AG09319 (cell line): ENCODE measurements around the gene ZFYVE9.

Experiments used
- DNase-seq: peaks from one replicate; pipeline ENCODE4 v3.0.0-alpha.2; 2010; ENCODE audit warnings: low read depth; ENCODE audit errors: extremely low read depth
- TF ChIP-seq, protein P1 (sequence below): IDR thresholded peaks from 2 replicates; pipeline ENCODE4 v1.5.1; 2011; ENCODE audit warnings: low read depth, mild to moderate bottlenecking, inconsistent platforms, low read length, moderate library complexity

The ZFYVE9 gene

DNA sequence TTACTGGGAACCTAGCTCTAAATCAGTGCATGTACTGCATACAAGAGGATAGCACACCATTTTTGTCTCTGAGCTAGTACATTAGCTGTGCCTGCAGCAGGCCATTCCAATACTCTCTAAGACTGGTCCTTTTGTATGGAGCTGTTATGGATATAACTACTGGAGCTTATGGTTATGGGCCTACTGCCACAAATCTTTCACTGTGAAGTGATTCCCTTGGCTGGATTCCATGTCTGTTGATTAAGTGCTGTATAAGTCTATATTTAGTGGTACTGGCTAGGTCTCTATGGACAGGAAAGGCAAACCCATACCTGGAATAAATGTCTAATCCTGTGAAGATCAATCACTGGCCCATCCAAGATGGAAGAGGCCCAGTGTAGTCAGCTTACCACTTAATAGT lies 12.0 kb downstream of the ZFYVE9 start:
- TF ChIP-seq, protein P1, sequence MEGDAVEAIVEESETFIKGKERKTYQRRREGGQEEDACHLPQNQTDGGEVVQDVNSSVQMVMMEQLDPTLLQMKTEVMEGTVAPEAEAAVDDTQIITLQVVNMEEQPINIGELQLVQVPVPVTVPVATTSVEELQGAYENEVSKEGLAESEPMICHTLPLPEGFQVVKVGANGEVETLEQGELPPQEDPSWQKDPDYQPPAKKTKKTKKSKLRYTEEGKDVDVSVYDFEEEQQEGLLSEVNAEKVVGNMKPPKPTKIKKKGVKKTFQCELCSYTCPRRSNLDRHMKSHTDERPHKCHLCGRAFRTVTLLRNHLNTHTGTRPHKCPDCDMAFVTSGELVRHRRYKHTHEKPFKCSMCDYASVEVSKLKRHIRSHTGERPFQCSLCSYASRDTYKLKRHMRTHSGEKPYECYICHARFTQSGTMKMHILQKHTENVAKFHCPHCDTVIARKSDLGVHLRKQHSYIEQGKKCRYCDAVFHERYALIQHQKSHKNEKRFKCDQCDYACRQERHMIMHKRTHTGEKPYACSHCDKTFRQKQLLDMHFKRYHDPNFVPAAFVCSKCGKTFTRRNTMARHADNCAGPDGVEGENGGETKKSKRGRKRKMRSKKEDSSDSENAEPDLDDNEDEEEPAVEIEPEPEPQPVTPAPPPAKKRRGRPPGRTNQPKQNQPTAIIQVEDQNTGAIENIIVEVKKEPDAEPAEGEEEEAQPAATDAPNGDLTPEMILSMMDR: no peak
- no peak for DNase-seq

DNA sequence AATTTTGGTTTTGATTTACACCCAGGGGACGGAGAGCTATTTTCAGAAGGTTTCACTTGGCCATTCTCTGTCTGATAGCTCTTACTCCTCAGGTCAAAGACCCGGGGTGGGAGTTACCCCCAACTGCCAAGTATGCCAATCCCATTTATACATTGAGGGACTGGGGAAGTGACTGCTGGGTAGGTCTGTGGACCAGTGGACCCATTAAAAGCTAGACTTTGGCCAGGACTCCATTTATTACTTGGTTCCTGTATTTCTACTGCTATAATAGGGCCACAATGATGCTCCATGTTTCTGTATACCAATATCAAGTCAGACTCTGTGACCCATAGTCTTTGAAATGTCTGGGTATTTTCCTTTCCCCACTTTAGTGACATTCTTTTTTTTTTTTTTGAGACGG lies 14.6 kb downstream of the ZFYVE9 start:
- no peak for DNase-seq
- TF ChIP-seq, protein P1: no peak

GRCh38 chr1:52157582-52157981 lies 15.7 kb downstream of the ZFYVE9 start:
- TF ChIP-seq, protein P1: no peak
- DNase-seq: no peak

- TF ChIP-seq, protein P1: no peak
- DNase-seq: no peak
These were observed 16.3 kb downstream of the ZFYVE9 start for GRCh38 chr1:52158218-52158617.

DNA sequence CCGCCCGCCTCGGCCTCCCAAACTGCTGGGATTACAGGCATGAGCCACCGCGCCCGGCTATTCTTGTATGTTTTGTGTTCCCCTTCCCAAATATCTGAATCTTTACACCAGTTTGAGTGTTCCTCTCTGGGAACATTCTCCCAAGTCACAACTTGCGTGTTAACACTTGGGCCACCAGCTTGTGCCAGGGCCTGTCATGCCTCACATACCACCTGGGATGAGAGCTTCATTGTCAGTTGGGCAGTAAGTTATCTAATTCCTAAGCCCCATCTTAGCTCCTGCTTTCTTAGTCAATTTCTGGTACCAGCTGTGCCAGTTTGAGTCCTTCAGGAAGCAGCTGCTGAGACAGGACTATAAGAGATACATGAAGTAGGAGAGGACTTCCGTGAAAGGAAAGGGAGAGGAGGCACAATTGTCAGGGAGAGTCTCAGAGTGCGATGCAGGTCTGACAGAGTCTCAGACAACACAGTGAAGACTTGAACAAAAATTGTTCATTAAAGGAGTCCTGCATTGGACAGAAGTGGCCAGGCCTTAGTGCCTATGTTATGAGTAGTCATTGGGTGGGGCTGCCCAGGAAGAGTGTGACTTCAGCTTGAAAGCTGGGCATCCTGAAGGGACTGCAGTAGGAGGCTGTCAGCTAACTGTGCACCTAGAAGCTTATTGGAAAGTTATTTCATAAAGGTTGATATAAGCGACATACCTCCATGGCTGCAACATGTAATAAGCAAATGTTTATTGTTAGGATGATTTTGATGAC lies 17.3 kb downstream of the ZFYVE9 start:
- DNase-seq: no peak
- TF ChIP-seq, protein P1: no peak

GRCh38 chr1:52162947-52163346 lies 21.1 kb downstream of the ZFYVE9 start:
- no peak for DNase-seq
- TF ChIP-seq, protein P1: no peak

- DNase-seq: no peak
These were observed 22.7 kb downstream of the ZFYVE9 start for GRCh38 chr1:52164604-52165003.

More at GRCh38 chr1:52164604-52165003, 22.7 kb downstream of the ZFYVE9 start:
- TF ChIP-seq, protein P1: no peak
